ENCODE measurements around the gene IER3IP1.

GRCh38 chr18:47175898-47176575 lies at the start of gene IER3IP1:
- no peak for TF ChIP-seq CTCF (IDR thresholded peaks at IDR 0.05; ENCODE audit: insufficient read depth, low read length, poor library complexity, severe bottlenecking)
- no peak for TF ChIP-seq EZH2phosphoT487 (conservative IDR thresholded peaks at IDR 0.05; ENCODE audit: low read length)
